Measurements from ENCODE around the gene CYP19A1.

DNA sequence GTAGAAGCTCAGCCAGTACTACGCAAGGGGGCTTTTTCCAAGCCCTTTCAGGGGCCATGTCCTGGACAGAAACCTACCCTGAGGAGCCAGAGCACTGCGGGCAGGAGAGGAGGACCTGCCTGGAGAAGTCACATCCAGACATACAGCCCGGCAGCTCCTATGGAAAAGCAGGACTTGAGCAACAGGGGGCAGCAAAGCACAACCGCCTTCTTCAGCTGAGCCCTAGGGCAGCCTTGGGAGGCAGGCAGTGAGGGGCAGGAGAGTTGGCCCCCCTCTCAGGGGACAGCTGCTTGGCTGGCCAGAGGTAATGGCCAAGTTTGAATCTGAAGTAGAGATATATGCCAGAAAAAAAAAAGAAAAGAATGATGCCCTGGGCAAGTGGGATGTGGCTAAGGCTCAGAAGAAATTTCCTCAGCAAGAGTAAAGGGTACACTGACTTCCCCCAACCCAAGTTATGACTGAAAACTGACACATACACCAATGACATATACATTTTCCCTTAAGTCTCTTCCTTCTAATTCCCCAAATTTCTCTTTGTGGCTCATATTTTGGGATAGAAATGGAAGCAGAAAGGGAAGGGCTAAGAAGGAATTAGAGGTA, 56.9 kb downstream of the CYP19A1 start:
- TF ChIP-seq REST (IDR thresholded peaks at IDR 0.05; ENCODE audit: borderline replicate concordance) (peak; percentile 49; the same call in 1 of the 2 replicates), REST (CRISPR knock-in tag; IDR thresholded peaks at IDR 0.05; ENCODE audit: low read depth) (no peak), TCF7L2 (IDR thresholded peaks at IDR 0.05; ENCODE audit: low read depth, low read length) (no peak), EZH2 (IDR thresholded peaks at IDR 0.05; ENCODE audit: borderline replicate concordance, low read depth, low read length) (no peak), STAT5B (CRISPR knock-in tag; IDR thresholded peaks at IDR 0.05) (no peak), FOSL1 (tag; conservative IDR thresholded peaks at IDR 0.05) (no peak), DPF2 (IDR thresholded peaks at IDR 0.05) (no peak), ZKSCAN8 (CRISPR knock-in tag; IDR thresholded peaks at IDR 0.05) (no peak), TAF7 (tag; IDR thresholded peaks at IDR 0.05) (no peak), RFX1 (IDR thresholded peaks at IDR 0.05) (no peak), TFAP4 (CRISPR knock-in tag; IDR thresholded peaks at IDR 0.05; ENCODE audit: borderline replicate concordance) (no peak)

All from K562 (cell line).